Gastrocnemius medialis (tissue), 4 donors: Measurements from ENCODE around the gene KCNB1. TPM values are rescaled to one million over a fixed set of nuclear protein-coding genes. Genes with fewer than 3 reads are reported as not detected.

Experiments
- ATAC-seq, 2 donors: fragments of 150-250 bp; one replicate each; pipeline ENCODE4 v1.9.1; 2016
- DNase-seq, 2 donors: peaks; one replicate each; pipeline ENCODE4 v3.0.0-alpha.2; 2019
- H3K27ac ChIP-seq, 4 donors: fragments of 200-600 bp; sonication (generic); 1 replicate in 1 of 4; 2 replicates in 3 of 4; pipeline ENCODE4 v1.5.1; 2016 to 2018; ENCODE audit warnings: mild to moderate bottlenecking in 2 of 4, moderate library complexity in 1 of 4
- H3K27me3 ChIP-seq, 3 donors: fragments of 200-600 bp; sonication (generic) in 2 of 3; 1 replicate in 1 of 3; 2 replicates in 2 of 3; pipeline versions ENCODE4 v1.5.1 to v1.6.0; 2016 to 2019; ENCODE audit warnings: mild to moderate bottlenecking in 1 of 3, moderate library complexity in 1 of 3
- H3K36me3 ChIP-seq, 2 donors: fragments of 200-600 bp; sonication (generic) in 1 of 2; one replicate each; pipeline ENCODE4 v1.5.1; 2017 to 2018
- H3K4me1 ChIP-seq, 2 donors: fragments of 200-600 bp; sonication (generic) in 1 of 2; one replicate each; pipeline ENCODE4 v1.5.1; 2016 to 2017; ENCODE audit warnings: mild to moderate bottlenecking in 2 of 2
- H3K4me3 ChIP-seq, 4 donors: fragments of 200-600 bp; sonication (generic) in 3 of 4; 1 replicate in 1 of 4; 2 replicates in 3 of 4; pipeline ENCODE4 v1.5.1; 2016 to 2019; ENCODE audit warnings: mild to moderate bottlenecking in 2 of 4
- H3K9me3 ChIP-seq, 3 donors: fragments of 200-600 bp; sonication (generic) in 2 of 3; 1 replicate in 1 of 3; 2 replicates in 2 of 3; pipeline ENCODE4 v1.5.1; 2016 to 2019
- POLR2A ChIP-seq, 2 donors: fragments of 450-650 bp; IDR thresholded peaks; one replicate each; pipeline ENCODE4 v1.6.1; 2017; ENCODE audit warnings: antibody characterized with exemption in 2 of 2, mild to moderate bottlenecking in 2 of 2, moderate library complexity in 2 of 2
- in situ Hi-C, 4 donors: fragments of 200-750 bp; cut with MboI; loops; one replicate each; pipeline versions ENCODE4 v1.15.0 to v1.8.0; 2017; ENCODE audit warnings: low sequenced_read_pairs in 4 of 4
- intact Hi-C: fragments of 100-400 bp; cut with DNase I; formaldehyde crosslinking; loops from one replicate; pipeline ENCODE4 v1.15.1; 2023; ENCODE audit warnings: low total_unique reads
- total RNA-seq, 4 donors: library from RNA; depleted of rRNA; stranded (reverse); fragments of >200 nt; gene quantifications; one replicate each; pipeline versions ENCODE4 v1.1.0 to v1.2.3, GENCODE V29; 2016
- TF ChIP-seq, protein P1 (sequence below), 5 experiments: fragments of 450-650 bp in 3 of 5; fragments of 200-600 bp in 2 of 5; sonication (generic) in 2 of 5; IDR thresholded peaks in 4 of 5; conservative IDR thresholded peaks in 1 of 5; 1 replicate in 4 of 5; 2 replicates in 1 of 5; pipeline ENCODE4 v1.5.1; 2016 to 2019; ENCODE audit warnings: antibody characterized with exemption in 5 of 5, mild to moderate bottlenecking in 3 of 5, moderate library complexity in 3 of 5

The KCNB1 gene
- total RNA-seq, 4 donors from 2014 or later, result 6.6 to 34.7 (median 9.4) TPM

DNA sequence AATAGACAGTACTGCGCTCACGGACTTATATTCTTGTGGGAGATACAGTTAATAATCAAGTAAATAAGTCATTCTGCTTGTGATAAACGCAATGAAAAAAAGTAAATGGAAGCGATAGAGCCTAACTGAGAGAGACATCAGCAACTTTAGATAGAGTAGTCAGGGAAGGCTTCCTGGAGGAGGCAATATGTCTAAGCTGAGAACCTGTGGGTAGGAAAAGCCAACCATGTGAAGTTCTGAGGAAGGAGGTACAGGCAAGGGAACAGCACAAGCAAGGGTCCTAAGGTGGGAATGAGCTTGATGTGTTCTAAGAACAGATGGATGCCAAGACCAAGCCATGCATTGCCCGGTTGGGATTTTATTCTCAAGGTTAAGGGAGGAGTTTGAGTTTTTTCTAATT lies 7.2 kb upstream of the KCNB1 start:
- Histone ChIP-seq H3K36me3 (no peaks in the 10 kb centered on the region), H3K4me3 (no peak overlapping the region), H3K9me3 (no peaks in the 10 kb centered on the region), H3K27me3 (no peaks in the 10 kb centered on the region), H3K27ac (no peak overlapping the region), H3K4me1 (no peaks in the 10 kb centered on the region)
- DNase-seq (no peak), ATAC-seq (no peak)
- in situ Hi-C loops (loop anchor here in 1 of 4 donors (10.0 kb wide), 1 partner anchor 155 kb away; no protein-coding TSS in a partner anchor), intact Hi-C loops (no loop called here)
- TF ChIP-seq, protein P1, sequence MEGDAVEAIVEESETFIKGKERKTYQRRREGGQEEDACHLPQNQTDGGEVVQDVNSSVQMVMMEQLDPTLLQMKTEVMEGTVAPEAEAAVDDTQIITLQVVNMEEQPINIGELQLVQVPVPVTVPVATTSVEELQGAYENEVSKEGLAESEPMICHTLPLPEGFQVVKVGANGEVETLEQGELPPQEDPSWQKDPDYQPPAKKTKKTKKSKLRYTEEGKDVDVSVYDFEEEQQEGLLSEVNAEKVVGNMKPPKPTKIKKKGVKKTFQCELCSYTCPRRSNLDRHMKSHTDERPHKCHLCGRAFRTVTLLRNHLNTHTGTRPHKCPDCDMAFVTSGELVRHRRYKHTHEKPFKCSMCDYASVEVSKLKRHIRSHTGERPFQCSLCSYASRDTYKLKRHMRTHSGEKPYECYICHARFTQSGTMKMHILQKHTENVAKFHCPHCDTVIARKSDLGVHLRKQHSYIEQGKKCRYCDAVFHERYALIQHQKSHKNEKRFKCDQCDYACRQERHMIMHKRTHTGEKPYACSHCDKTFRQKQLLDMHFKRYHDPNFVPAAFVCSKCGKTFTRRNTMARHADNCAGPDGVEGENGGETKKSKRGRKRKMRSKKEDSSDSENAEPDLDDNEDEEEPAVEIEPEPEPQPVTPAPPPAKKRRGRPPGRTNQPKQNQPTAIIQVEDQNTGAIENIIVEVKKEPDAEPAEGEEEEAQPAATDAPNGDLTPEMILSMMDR (IDR thresholded peaks at IDR 0.05 in 4 of 5, conservative IDR thresholded peaks at IDR 0.05 in 1 of 5), result no peak
- no peak for TF ChIP-seq POLR2A (IDR thresholded peaks at IDR 0.05)

DNA sequence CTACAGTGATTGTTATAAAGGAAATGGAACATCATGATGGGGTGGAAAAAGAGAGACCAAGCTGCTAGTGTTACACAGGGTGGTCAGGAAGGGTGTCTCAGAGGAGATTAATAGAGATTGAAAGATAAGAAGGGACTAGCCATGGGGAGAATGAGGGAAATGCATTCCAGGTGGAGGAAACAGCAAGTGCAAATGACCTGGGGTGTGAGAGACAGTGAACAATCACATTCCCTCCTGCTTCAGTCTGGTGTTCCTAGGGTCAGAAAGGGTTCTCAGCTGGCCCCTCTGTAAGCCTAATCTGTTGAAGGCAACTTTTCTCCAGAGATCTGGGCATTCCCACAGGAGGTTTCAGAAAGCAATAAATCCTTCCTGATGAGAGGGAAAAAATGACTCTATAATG lies 3.6 kb upstream of the KCNB1 start:
- Histone ChIP-seq H3K9me3 (no peaks in the 10 kb centered on the region), H3K36me3 (no peaks in the 10 kb centered on the region), H3K27me3 (no peaks in the 10 kb centered on the region), H3K4me3 (no peak overlapping the region), H3K27ac (no peak overlapping the region), H3K4me1 (peaks cover 5 to 26% of the 10 kb centered on the region in 2 donors)
- no peak for DNase-seq
- intact Hi-C loops (no loop called here), in situ Hi-C loops (loop anchor here in 1 of 4 donors (10.0 kb wide), 1 partner anchor 151 kb away; no protein-coding TSS in a partner anchor)
- no peak for TF ChIP-seq POLR2A (IDR thresholded peaks at IDR 0.05)
- TF ChIP-seq, protein P1 (IDR thresholded peaks at IDR 0.05 in 4 of 5, conservative IDR thresholded peaks at IDR 0.05 in 1 of 5), result no peak
- no peak for ATAC-seq

DNA sequence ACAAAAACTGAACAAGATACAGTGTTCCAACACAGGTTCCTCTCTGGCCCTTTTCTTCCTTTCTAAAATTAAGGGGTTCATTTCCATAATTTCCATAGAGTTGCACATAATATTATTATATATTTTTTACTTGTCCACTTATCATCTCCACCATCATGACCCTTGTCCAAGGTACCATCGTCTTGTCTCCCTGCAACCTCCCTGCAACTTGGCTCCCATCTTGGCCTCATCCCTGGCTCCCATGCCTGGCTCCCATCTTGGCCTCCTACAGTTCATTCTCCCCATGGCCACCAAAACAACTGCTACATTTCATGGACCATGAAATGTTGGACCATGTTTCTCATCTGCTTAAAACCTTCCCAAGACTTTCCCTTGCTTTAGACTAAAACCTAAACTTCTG lies 3.1 kb upstream of the KCNB1 start:
- no peak overlapping the region for H3K27ac ChIP-seq
- peaks cover 5 to 28% of the 10 kb centered on the region in 2 donors for H3K4me1 ChIP-seq
- no peaks in the 10 kb centered on the region for H3K36me3 ChIP-seq
- TF ChIP-seq POLR2A (IDR thresholded peaks at IDR 0.05), result no peak
- in situ Hi-C loops (loop anchor here in 1 of 4 donors (10.0 kb wide), 1 partner anchor 151 kb away; no protein-coding TSS in a partner anchor), intact Hi-C loops (loop anchor here (2.0 kb wide), 1 partner anchor 23 kb away; no protein-coding TSS in a partner anchor)
- H3K4me3 ChIP-seq, result no peak overlapping the region
- no peaks in the 10 kb centered on the region for H3K27me3 ChIP-seq
- H3K9me3 ChIP-seq, result no peaks in the 10 kb centered on the region
- DNase-seq (no peak), ATAC-seq (no peak)

DNA sequence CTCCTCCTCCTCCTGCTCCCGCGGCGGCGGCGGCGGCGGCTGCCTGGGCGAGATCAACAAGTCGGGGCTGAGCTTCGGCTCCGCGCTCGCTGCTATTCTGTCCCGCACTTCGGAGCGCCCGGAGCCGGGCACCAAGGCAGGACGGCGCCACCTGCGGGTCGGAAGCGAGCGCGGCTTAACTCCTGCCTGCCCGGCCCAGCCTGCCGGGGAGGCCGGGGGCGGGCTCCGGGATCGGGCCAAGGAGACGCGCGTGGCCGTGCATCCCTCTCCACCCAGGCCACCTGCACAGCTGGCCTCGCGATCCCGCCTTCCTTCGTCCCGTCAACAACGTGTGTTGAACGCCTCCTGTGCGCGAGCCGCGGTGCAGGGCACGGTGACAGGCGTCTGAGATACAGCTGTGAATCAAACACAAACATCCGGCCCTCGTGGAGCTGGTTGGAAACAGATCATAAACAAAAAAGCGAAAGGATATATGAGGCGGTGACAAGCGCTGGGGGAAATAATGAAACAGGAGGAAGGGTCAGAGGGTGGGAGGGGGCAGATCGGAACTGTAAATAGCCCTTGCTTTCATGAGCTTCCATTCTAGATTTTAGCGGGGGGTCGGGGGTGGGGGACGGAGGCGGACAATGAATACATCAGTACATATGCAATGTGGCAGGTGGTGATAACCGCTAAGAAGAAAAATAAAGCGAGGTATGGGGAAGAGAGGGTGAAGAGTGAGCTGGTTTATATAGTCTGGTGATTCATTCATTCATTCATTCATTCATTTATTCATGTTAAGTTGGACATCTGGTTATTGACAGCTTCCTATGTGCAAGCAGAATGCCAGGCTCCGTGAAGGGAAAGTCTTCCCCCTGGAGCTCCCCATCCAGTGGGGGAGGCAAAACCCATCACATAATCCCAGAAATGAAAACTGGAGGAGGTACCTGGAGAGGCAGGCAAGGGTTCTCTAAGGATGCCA lies 2.0 kb upstream of the KCNB1 start:
- H3K36me3 ChIP-seq, result no peaks in the 10 kb centered on the region
- DNase-seq, result peak; percentile 64 to 73
- TF ChIP-seq, protein P1 (IDR thresholded peaks at IDR 0.05 in 4 of 5, conservative IDR thresholded peaks at IDR 0.05 in 1 of 5), result peak; percentile 77 to 91 (median 85)
- TF ChIP-seq POLR2A (IDR thresholded peaks at IDR 0.05), result no peak
- no peaks in the 10 kb centered on the region for H3K27me3 ChIP-seq
- H3K9me3 ChIP-seq, result no peaks in the 10 kb centered on the region
- in situ Hi-C loops, result loop anchor here in 2 of 4 donors (5.0 to 10.0 kb wide), 2 partner anchors 147 to 150 kb away; no protein-coding TSS in a partner anchor
- intact Hi-C loops, result loop anchor here (1.0 to 5.0 kb wide), 4 partner anchors 24 to 150 kb away; no protein-coding TSS in a partner anchor
- peak overlapping the region; percentile 51 to 65 (median 63) for H3K4me3 ChIP-seq
- H3K4me1 ChIP-seq, result peaks cover 5 to 37% of the 10 kb centered on the region in 2 donors
- ATAC-seq, result peak; percentile 82 to 86
- peak overlapping the region in 1 of 4 donors; percentile 44 for H3K27ac ChIP-seq

DNA sequence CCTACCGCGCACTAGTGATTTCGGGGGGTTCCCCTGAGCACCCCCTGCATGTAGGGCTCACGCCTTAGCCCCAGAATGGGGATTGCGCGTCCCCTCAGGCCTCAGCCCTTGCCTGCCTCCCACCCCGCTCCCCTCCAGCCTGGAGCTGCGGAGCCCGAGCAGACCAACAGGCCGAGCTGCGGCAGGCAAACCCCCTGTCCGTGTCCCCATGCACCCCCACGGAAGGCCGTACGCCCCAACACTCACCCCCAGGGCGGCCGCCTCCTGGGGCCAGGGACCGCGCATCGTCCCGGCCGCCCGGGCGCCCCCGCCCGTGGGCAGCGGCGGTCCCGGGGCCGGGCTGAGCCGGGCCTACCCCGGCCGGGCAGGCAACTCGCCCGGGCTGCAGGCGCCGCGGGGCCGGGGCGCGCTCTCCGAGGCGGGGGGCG lies 1.2 kb upstream of the KCNB1 start:
- Histone ChIP-seq H3K27ac (peak overlapping the region in 2 of 4 donors; percentile 28 to 76), H3K27me3 (no peaks in the 10 kb centered on the region), H3K9me3 (no peaks in the 10 kb centered on the region), H3K36me3 (no peaks in the 10 kb centered on the region), H3K4me3 (peak overlapping the region; percentile 42 to 62 (median 61)), H3K4me1 (peaks cover 5 to 39% of the 10 kb centered on the region in 2 donors)
- in situ Hi-C loops (loop anchor here in 2 of 4 donors (5.0 to 10.0 kb wide), 2 partner anchors 146 to 149 kb away; no protein-coding TSS in a partner anchor), intact Hi-C loops (loop anchor here (1.0 to 5.0 kb wide), 4 partner anchors 25 to 149 kb away; no protein-coding TSS in a partner anchor)
- DNase-seq, result no peak
- TF ChIP-seq POLR2A (IDR thresholded peaks at IDR 0.05), result no peak
- TF ChIP-seq, protein P1 (IDR thresholded peaks at IDR 0.05 in 4 of 5, conservative IDR thresholded peaks at IDR 0.05 in 1 of 5), result no peak
- peak; percentile 36 to 37 for ATAC-seq
